Stimulated activated CD4-positive, alpha-beta T cell treated with anti-CD3 and anti-CD28 coated beads, TNF-alpha, amount 100 ng/mL, for 24 hours (primary cell): Measurements from ENCODE around the gene ECSIT.
A peak's percentile ranks its signal among the peaks of the same experiment; 100 is the strongest.

Experiments used
- DNase-seq, 3 experiments: peaks; one replicate each; pipeline ENCODE4 v3.0.0-alpha.2; 2020; ENCODE audit warnings: low read depth in 3 of 3

The ECSIT gene

DNA sequence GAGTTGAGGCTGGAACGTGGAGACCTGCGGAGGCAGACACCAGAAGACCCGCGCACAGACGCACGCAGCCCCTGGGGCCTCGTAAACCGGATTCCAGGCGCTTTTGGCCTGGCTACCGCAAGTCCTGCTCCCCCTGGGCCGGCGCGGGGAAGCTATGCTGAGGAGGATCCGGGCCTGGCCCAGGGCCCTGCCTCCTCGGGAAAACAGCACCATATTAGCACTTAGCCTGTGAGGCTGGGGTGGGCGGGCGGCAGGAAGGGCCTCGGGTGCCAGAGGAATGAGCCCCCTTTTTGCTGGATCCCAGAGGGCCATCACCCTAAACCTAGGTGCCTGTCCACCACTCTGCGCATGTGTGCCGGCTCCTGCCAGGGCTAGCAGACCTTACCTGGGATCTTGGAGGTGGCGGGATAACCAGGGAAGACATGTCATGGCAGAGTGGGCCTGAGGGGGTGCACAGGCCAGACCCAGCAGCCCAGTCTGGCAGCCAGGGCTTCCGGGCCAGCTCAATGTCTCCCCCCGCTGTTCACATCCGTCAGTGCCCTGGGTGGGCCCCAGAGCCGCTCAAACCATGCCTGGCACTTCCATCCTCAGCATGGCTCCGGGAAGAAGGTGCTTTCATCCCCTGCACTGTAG is 22.8 kb upstream of the ECSIT start:
- no peak for DNase-seq

DNA sequence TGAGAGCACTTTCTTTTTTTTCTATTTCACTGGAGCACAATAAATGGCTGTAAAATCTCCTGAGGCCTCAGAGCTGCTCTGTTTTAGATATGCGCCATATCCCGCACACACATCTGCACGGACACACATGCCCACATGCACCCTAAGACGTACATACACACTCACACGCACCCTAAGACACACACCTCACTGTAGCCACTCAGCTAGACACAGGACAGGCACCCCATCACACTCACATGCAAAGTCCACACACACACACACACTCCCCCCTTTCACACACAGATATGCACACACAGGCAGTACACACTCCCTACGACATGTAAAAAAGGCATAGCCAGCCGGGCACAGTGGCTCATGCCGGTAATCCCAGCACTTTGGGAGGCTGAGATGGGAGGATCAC is 21.3 kb upstream of the ECSIT start:
- no peak for DNase-seq

DNA sequence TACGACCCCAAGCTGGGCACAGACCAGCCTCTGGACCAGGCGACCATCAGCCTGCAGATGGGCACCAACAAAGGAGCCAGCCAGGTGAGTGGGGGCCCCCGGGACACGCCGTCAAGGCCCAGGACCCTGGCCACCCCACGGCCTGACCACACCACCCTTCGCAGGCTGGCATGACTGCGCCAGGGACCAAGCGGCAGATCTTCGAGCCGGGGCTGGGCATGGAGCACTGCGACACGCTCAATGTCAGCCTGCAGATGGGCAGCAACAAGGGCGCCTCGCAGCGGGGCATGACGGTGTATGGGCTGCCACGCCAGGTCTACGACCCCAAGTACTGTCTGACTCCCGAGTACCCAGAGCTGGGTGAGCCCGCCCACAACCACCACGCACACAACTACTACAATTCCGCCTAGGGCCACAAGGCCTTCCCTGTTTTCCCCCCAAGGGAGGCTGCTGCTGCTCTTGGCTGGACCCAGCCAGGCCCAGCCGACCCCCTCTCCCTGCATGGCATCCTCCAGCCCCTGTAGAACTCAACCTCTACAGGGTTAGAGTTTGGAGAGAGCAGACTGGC is 20.5 kb upstream of the ECSIT start:
- no peak for DNase-seq

DNA sequence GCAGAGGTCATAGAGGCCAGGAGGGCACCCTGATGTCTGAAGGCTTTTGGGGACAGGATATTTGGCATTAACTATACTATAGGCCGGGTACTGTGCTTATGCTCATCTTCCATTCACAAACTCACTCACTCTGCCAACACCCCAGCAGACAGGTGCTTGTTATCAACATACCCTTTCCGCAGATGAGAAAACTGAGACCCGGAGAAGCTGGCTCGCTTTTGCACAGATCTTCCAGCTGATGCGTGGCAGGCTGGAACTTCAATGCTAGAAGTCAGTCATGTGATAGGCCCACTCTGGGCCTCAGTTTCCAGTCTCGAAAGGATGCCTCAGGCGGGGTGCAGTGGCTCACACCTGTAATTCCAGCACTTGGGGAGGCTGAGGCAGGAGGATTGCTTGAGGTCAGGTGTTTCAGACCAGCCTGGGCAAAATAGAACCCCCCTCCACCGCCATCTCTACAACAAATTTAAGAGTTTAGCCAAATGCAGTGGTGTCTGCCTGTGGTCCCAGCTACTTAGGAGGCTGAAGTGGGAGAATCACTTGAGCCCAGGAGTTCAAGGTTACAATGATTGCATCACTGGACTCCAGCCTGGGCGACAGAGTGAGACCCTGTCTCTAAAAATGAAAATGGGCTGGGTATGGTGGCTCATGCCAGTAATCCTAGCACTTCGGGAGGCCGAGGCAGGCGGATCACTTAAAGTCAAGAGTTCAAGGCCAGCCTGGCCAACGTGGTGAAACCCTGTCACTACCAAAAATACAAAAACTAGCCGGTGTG is 19.2 kb upstream of the ECSIT start:
- no peak for DNase-seq

DNA sequence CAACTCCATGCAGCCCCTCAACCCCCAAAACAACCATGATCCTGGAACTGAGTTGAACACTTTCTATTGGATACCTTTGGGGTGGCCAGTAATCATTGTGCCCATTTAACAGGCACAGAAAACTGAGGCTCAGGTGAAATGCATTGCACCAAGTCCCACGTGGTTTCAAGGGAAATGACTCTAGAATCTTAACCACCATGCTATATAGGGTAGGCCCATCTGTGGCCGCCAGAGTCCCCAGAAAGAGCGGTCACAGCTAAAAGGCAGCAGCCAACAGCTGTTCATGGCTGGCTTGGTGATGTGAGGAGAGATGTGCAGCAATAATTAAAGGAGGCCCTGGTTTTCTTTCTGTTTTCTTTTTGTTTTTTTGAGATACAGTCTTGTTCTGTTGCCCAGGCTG is 12.3 kb upstream of the ECSIT start:
- DNase-seq = no peak

DNA sequence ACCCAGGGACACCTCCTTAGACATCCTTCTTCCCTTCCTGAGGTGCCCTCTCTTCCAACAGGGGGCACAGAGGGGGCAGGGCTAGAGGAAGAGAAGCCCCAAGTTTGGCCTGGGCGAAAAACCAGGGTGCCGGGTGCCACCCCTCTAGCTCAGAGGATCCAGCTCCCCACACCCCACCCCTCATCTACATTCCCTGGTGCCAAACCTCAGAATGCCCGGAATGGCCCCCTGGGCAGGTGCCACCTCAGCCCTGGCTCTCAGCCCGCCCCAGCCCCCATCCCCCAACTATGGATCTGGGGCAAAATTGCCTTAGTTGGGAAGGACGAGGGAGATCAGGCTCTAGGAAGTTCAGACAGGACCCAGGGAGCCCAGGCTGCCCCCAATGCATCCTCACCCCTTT is 11.7 kb upstream of the ECSIT start:
- no peak for DNase-seq

DNA sequence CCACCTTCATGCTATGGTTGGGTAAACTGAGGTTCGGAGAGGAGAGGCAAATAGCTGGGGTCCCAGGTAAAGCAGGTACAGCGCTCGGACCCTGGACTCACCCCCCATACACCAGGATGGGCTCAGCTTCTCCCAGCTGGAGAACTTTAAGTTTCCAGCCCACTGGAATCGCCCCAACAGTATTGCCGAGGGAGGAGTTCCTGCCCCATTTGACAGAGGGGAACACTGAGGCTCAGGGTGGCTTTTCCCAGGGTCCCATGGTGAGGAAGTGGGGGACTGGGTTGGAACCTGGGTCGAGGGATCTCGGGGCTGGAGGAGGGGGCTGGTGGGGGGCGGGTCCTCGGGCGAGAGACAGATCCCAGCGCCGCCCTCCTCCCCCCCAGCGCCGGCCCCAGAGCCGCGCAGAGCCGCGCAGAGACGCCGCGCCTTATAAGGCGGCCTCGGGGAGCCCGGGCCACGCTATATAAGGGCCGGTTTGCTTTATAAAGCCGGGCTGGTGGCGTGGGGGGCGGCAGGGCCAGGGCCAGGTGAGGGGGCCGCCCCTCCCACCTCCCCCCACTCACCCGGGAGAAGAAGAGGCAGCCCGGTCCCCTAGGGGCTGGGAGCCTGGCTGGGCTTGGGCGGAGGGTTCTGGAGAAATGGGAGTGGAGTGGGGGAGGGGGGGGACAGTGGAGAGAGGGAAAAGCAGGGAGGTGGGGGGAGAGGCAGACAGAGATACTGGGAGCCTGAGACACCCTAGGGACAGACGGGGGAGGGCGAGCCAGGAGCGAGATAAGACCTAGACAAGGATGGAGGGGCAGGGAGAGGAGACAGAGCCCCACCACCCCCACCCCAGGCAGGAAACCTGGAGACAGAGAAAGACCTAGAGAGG is 10.8 kb upstream of the ECSIT start:
- no peak for DNase-seq

DNA sequence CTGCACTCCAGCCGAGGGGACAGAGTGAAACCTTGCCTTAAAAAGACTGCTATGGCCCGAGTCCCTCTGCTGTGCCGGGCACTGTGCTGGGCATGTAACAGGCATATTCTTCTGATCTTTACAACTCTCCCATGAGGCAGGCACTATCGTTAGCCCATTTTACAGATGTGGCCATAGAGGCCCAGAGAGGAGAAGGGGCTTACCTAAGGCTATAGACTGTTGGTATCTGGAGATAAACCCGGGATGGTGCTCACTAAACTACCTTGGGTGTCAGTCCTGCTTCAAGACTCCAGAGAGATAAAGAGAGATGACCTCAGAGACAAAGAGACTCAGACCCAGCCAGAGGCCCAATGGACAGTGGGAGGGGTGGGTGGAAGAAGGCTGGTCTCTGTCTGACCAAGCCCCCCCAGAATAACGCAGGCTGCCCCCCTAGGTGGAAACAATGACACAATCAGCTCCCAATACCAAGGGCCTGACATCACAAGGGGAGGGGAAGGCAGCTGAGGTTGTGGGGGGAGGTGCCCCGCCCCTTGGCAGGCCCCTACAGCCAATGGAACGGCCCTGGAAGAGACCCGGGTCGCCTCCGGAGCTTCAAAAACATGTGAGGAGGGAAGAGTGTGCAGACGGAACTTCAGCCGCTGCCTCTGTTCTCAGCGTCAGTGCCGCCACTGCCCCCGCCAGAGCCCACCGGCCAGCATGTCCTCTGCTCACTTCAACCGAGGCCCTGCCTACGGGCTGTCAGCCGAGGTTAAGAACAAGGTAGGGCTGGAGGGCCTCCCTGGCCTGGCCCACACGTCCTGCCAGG is 9.5 kb upstream of the ECSIT start, which contains the start of gene CNN1:
Gene CNN1 (plus strand): TSS at position 620 of the 805 bp plus-strand sequence. CDS start 77 bp downstream, at position 697.
- DNase-seq = no peak

DNA sequence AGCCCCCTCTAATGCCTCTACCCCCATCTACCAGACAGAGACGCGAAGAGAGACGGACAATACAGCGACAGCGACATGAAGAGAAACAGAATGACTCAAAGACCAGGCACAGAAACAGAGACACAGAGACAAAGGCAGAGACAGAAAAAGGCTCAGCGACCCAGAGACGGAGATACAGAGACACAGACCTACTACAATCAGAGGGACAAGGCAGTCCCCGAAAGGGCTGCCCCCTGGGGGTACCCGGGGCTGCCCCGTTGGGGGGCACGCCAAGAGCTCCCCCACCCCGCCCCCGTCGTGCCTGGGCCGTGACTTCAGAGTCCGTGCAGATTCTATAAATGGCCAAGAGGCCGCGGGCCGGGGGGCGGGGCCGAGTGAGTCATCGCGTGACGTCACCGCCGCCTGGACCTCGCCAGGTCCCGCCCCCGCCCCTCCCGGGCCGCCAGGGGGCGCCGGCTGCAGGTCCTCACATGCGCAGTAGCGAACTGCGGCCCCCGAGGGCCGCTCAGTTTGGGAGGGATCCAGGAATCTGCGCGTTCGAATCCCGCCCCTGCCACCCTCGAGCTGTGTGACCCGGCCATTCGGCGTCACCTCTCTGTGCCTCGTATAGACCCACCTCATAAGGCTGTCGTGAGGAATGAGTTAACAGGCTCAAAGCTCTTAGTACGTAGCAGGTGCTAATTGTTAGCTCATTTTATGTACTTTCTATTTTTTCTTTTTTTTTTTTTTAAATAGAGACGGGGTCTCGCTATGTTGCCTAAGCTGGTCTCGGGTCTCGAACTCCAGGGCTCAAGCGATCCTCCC is 7.1 kb upstream of the ECSIT start:
- peak; percentile 72 to 86 (median 75) for DNase-seq

DNA sequence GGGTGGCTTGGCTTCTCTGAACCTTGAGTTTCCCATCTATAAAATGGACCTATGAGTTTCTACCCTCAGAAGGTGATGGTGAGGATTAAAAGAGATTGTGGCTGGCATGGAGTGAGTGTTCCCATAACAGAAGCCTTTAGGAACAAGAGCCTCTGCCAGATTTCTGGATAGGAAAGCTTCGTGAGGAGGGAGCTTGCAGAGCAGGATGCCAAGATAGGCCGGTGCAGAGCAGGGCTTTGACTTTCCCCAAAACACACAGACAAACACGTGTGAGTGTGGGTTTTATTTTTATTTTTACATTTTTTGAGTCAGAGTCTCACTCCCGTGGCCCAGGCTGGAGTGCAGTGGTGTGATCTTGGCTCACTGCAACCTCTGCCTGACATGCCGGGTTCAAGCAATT is 6.0 kb upstream of the ECSIT start:
- no peak for DNase-seq

DNA sequence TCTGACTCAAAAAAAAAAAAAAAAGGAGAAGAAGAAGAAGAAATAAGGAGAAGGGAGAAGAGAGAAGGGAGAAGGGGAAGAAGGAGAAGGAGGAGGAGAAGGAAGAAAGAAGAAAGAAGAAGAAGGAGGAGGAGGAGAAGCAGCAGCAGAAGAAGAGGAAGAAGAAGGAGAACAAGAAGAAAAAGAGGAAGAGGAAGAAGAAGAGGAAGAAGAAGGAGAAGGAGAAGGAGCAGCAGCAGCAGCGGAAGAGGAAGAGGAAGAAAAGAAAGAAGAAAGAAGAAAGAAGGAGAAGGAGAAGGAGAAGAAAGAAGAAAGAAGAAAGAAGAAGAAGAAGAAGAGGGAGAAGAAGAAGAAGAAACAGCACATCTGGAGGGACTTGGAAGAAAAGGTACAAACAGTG is 5.6 kb upstream of the ECSIT start:
- no peak for DNase-seq

DNA sequence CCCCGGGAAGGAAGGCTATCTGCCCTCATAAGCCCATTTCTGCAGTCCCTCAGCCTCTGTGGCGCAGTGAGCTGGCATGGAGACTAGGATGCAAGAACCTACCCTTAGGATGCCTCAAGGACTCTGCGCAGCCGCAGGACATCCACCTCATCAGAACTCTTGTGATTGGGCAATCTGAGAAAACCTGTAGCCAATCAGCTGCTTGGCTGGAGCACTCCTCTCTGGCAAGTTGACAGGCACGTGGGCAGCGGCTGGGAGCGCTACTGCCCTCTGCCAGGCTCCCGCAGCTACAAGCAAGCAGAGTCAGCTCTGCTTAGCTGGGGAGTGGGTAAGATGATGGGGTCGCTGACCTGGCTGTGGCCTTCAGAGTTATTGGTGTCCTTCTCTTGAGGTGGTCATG is 1.5 kb upstream of the ECSIT start:
- DNase-seq = peak in 1 of 3 experiments; percentile 54

DNA sequence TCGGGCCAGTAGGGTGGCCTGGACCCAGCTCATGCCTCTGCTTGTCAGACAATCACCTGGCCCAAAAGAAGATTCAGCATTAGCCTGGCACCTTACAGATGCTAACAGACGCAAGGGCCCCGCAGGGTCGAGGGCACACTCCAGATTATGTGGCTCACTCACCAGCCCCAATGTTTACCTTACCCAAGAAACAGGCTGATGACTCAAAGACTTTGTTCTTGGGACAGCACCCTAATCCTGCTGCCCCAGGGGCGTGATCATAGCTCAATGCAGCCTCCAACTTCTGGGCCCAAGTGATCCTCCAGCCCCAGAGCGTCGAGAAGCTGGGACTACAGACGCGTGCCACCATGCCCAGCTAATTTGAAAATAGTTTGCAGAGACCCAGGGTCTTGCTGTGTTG is 9.8 kb downstream of the ECSIT start:
- DNase-seq = no peak

DNA sequence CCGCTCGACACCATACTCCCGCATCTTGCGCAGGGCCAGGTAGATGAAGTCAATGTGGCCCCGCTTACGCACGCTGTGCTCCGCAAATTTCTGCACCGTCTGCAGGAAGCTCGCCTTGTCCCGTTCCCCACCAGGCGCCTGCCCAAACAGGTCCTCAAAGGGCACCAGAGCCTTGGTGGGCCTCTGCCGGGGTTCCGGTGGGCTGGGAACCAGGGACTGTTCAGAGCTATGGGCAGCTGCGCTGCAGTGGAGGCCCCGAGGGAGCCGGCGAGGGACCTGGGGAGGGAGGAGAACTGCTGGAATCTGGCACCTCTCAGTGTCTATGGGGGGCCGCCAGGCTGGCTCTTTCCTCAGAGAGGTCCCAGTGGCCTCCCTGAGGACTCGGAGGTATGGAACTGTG is 15.0 kb downstream of the ECSIT start:
- DNase-seq = no peak

DNA sequence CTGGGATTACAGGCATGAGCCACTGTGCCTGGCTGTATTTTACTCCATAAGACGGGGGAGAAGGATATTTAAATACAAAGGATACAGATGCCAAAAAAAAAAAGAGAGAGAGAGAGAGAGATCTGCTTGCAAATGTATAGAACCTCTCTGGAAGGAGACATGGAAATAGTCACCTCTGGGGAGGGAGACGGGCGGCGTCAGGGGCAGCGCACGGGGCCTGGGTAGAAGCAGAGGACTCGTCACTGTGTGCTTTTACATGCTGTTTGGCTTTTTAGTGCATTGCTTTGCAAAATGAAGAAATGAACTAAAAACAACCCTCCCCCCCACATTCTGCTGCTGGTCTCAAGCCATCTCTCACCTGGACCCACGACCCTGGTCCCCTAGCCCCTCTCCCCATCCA is 18.5 kb downstream of the ECSIT start:
- no peak for DNase-seq

DNA sequence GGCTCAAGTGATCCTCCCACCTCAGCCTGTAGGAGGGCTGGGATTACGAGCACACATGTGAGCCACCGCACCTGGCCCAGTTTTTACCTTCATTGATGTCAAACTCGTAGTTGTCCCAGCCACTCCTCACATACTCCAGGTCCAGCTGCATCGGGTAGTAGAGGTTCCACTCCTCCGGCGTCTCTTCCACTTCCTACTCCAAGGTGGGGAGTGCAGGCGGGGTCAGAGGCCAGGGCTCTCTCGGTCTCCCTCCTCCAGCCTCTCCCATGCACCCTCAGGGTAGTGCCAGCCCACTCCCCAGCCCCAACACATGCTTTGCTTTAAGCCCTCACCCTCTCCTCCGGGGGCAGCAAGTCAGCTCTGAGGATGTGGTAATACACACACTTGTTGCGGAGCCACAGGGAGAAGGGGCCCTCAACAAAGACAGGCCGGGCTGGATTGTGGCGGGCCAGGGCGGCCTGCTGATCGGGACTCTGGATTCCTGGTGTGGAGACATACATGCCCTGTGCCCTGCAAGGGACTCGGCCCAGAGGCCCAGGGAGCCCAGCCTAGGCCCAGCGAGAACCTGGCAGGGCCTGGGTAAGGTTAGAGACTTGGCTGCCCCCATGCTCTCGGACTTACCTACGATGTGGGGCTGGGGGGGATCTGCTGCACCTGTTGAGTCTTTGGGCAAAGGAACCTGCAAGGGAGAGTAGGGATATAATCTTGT is 21.4 kb downstream of the ECSIT start:
- DNase-seq = no peak

DNA sequence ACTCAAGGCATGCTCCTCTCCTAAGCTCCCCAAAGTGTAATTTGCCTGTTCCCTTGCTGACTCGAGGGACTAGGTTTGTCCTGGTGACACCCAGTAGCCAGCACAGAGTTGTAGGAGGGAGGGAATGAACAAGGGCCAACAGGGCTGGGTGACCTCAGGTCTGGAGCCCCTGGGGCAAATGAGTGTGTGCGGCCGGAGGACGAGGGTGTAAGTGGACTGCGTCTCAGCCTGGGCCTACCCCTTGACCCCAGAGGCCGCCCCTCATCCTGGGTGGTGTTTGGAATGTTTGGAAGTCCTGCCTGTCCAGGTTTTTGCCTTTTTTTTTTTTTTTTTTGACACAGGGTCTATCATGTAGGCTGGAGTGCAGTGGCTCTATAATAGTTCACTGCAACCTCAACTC is 22.0 kb downstream of the ECSIT start:
- DNase-seq = no peak

DNA sequence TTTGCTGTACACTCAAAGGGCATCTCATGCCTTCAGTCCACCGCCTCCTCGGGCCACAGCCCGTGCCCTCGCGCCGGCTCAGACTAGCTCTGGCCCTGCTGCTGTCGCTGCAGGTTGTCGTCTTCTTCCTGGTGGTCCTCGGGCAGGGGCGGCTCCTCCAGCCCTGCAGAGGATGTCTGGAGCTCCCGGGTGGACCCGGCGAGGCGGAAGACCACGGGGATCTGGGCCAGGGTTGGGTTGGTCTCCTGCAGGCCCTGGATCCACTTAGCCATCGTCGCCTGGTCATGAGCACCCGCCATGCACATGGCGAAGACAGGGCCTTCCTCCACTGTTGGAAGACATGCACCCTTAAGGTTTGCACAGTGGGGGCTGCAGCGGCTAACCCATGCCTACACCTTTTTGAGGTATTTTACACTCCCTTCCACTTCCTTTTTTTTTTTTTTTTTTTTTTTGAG is 22.8 kb downstream of the ECSIT start:
- DNase-seq = no peak

DNA sequence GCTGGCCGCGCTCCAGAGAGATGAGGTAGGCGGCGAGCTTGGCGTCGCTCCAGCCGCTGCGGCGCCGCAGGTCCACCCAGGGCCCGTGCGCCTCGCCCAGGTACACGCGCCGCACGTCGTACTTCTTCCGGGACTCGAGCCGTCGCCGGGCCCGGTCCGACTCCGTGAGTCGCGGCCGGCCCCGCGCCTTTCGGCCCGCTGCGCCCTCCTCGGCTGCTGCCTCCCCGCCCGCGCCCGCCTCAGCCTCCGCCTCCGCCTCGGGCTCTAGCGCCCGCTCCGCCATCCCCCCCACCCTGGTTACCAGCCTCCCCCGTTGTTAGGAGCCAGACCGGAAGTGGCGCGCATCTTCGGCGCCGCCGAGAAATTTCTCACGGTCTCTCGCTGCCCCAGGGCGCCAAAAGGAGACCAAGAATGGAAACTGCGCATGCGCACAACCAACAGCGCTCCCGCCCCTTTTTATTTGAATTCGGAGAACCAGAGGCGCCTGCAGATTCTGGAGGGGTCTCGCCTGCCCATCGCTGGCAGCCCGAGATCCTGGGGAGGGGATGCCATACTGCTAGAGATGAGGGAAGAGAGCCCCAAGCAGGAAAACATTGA is 23.3 kb downstream of the ECSIT start, which contains the start of gene ZNF653:
Gene ZNF653 (minus strand): TSS at position 336 of the 597 bp plus-strand sequence. CDS start 53 bp downstream, at position 283.
- DNase-seq = peak; percentile 92 to 94 (median 93)
